CD14-positive monocyte (primary cell): ENCODE data around the gene SLC25A2. TPM values are rescaled to one million over a fixed set of nuclear protein-coding genes. Genes with fewer than 3 reads are reported as not detected.
A peak's percentile ranks its signal among the peaks of the same experiment; 100 is the strongest.

Source experiments
- DNase-seq, 3 donors: peaks; one replicate each; pipeline ENCODE4 v3.0.0-alpha.2; 2011 to 2022
- H2AFZ ChIP-seq: 2 replicates; pipeline ENCODE4 v1.6.0; 2012; ENCODE audit warnings: mild to moderate bottlenecking, low read depth, low read length, inconsistent platforms; ENCODE audit not compliant: insufficient read depth, poor library complexity, severe bottlenecking
- H3K27ac ChIP-seq, 2 donors: 1 replicate in 1 of 2; 2 replicates in 1 of 2; pipeline ENCODE4 v1.5.1; 2012 to 2013; ENCODE audit warnings: low read length in 2 of 2, control low read depth in 1 of 2, inconsistent platforms in 1 of 2, low read depth in 1 of 2, mild to moderate bottlenecking in 1 of 2
- H3K27me3 ChIP-seq, 2 donors: one replicate each; pipeline versions ENCODE4 v1.6.0 to v1.6.1; 2011 to 2013; ENCODE audit warnings: low read length in 2 of 2; ENCODE audit not compliant: control insufficient read depth in 2 of 2, insufficient read depth in 2 of 2
- H3K36me3 ChIP-seq, 2 donors: replicated peaks in 1 of 2; 1 replicate in 1 of 2; 2 replicates in 1 of 2; pipeline versions ENCODE4 v1.5.1 to v1.6.1; 2012 to 2013; ENCODE audit warnings: low read length in 2 of 2, control low read depth in 1 of 2, inconsistent platforms in 1 of 2, mild to moderate bottlenecking in 1 of 2; ENCODE audit not compliant: insufficient read depth in 2 of 2, control insufficient read depth in 1 of 2
- H3K4me1 ChIP-seq, 2 donors: 1 replicate in 1 of 2; 2 replicates in 1 of 2; pipeline versions ENCODE4 v1.5.1 to v1.6.1; 2012 to 2013; ENCODE audit warnings: low read length in 2 of 2, control low read depth in 1 of 2, inconsistent platforms in 1 of 2, mild to moderate bottlenecking in 1 of 2, moderate library complexity in 1 of 2; ENCODE audit not compliant: insufficient read depth in 2 of 2, control insufficient read depth in 1 of 2
- H3K4me2 ChIP-seq: replicated peaks from 2 replicates; pipeline ENCODE3; 2012; ENCODE audit warnings: low read length, moderate library complexity, mild to moderate bottlenecking; ENCODE audit not compliant: poor library complexity, severe bottlenecking; ENCODE audit errors: extremely low read depth
- H3K4me3 ChIP-seq, 3 experiments: fragments of 200-600 bp in 1 of 3; sonication (generic) in 1 of 3; replicated peaks in 1 of 3; 1 replicate in 2 of 3; 2 replicates in 1 of 3; pipeline ENCODE4 v1.5.1; 2011 to 2013; ENCODE audit warnings: low read length in 3 of 3, mild to moderate bottlenecking in 3 of 3, control low read depth in 2 of 3, low read depth in 2 of 3, inconsistent platforms in 1 of 3, moderate library complexity in 1 of 3
- H3K79me2 ChIP-seq: 2 replicates; pipeline ENCODE4 v1.6.0; 2012; ENCODE audit warnings: mild to moderate bottlenecking, control low read depth, inconsistent platforms, low read length, moderate library complexity; ENCODE audit not compliant: insufficient read depth
- H3K9ac ChIP-seq: 2 replicates; pipeline ENCODE4 v1.6.0; 2017; ENCODE audit warnings: low read length, mild to moderate bottlenecking; ENCODE audit not compliant: insufficient read depth, poor library complexity, severe bottlenecking
- H3K9me3 ChIP-seq, 2 donors: replicated peaks in 1 of 2; 1 replicate in 1 of 2; 2 replicates in 1 of 2; pipeline versions ENCODE4 v1.5.1 to v1.6.1; 2012 to 2013; ENCODE audit warnings: low read length in 2 of 2, control low read depth in 1 of 2; ENCODE audit not compliant: control insufficient read depth in 1 of 2, insufficient read depth in 1 of 2
- H4K20me1 ChIP-seq: 2 replicates; pipeline ENCODE4 v1.6.0; 2012; ENCODE audit warnings: mild to moderate bottlenecking, low read length, control low read depth, moderate library complexity; ENCODE audit not compliant: insufficient read depth
- H3K27ac Mint-ChIP-seq, 7 donors: one replicate each; pipeline ENCODE4 v1.8.0; 2020; ENCODE audit warnings: mild to moderate bottlenecking in 7 of 7, mixed read lengths in 7 of 7, moderate library complexity in 6 of 7, inconsistent platforms in 2 of 7
- H3K27me3 Mint-ChIP-seq, 3 donors: one replicate each; pipeline ENCODE4 v1.8.0; 2021 to 2022; ENCODE audit warnings: low read depth in 3 of 3, mild to moderate bottlenecking in 3 of 3, mixed read lengths in 3 of 3, moderate library complexity in 3 of 3, inconsistent platforms in 1 of 3
- H3K36me3 Mint-ChIP-seq, 2 donors: one replicate each; pipeline ENCODE4 v1.8.0; 2020; ENCODE audit warnings: mixed read lengths in 2 of 2, inconsistent platforms in 1 of 2, mild to moderate bottlenecking in 1 of 2
- H3K4me1 Mint-ChIP-seq: one replicate; pipeline ENCODE4 v1.8.0; 2020; ENCODE audit warnings: mild to moderate bottlenecking, mixed read lengths
- H3K4me3 Mint-ChIP-seq, 2 donors: one replicate each; pipeline ENCODE4 v1.8.0; 2020; ENCODE audit warnings: mild to moderate bottlenecking in 2 of 2, mixed read lengths in 2 of 2, moderate library complexity in 1 of 2
- H3K9me3 Mint-ChIP-seq, 7 donors: one replicate each; pipeline ENCODE4 v1.8.0; 2020 to 2022; ENCODE audit warnings: mixed read lengths in 7 of 7, mild to moderate bottlenecking in 6 of 7, moderate library complexity in 6 of 7, inconsistent platforms in 2 of 7
- CTCF ChIP-seq: fragments of 200-600 bp; IDR thresholded peaks from one replicate; pipeline ENCODE4 v1.8.0; 2022; ENCODE audit warnings: antibody characterized with exemption, mild to moderate bottlenecking
- WGBS: methylation state at CpG from one replicate; pipeline ENCODE4 v1.1.5; 2013; ENCODE audit warnings: missing lambda C conversion rate; ENCODE audit not compliant: insufficient coverage; 5-methylcytosine and 5-hydroxymethylcytosine counted together
- intact Hi-C, 2 donors: fragments of 100-400 bp; cut with micrococcal nuclease; formaldehyde crosslinking; loops; one replicate each; pipeline versions ENCODE4 v1.15.0 to v1.15.1; 2023
- polyA plus RNA-seq, 3 donors: library from polyadenylated mRNA; depleted of rRNA in 1 of 3; unstranded in 2 of 3; stranded (reverse) in 1 of 3; fragments of 300-500 nt in 2 of 3; fragments of >200 nt in 1 of 3; fragmentation: Illumina TruSeq in 2 of 3; gene quantifications; 1 replicate in 2 of 3; 2 replicates in 1 of 3; pipeline ENCODE4 v1.2.3, GENCODE V29; 2012 to 2021

The SLC25A2 gene
- polyA plus RNA-seq, 3 donors = not detected

- H3K4me2 ChIP-seq = peak within 1 kb of the TSS; percentile 74
- H3K4me1 Mint-ChIP-seq = peaks cover 16% of the 10 kb centered on the region
- peaks cover 40 to 87% (median 81%) of the 10 kb centered on the region in 7 donors for H3K9me3 Mint-ChIP-seq
- H3K27ac Mint-ChIP-seq = peak within 1 kb of the TSS; percentile 98 to 100 (median 98)
- intact Hi-C loops = loop anchor here in 1 of 2 donors (2.0 to 5.0 kb wide), 2 partner anchors 202 to 244 kb away; no protein-coding TSS in a partner anchor
- H2AFZ ChIP-seq = peak within 1 kb of the TSS; percentile 96
- TF ChIP-seq CTCF = peak; percentile 87
- H4K20me1 ChIP-seq = no peaks in the 10 kb centered on the region
- peaks cover 0 to 2% of the 10 kb centered on the region in 2 donors for H3K27me3 ChIP-seq
- peak; percentile 89 to 91 (median 91) for DNase-seq
- peak within 1 kb of the TSS; percentile 92 to 95 for H3K27ac ChIP-seq
- peaks cover 16% of the 10 kb centered on the region for H3K79me2 ChIP-seq
- peaks cover 14 to 34% of the 10 kb centered on the region in 2 donors for H3K36me3 Mint-ChIP-seq
- peaks cover 0 to 20% of the 10 kb centered on the region in 2 donors for H3K36me3 ChIP-seq
- peaks cover 11 to 16% of the 10 kb centered on the region in 2 donors for H3K4me1 ChIP-seq
- H3K4me3 Mint-ChIP-seq = peak within 1 kb of the TSS; percentile 89 to 96
- H3K9ac ChIP-seq = peak within 1 kb of the TSS; percentile 79
- peak within 1 kb of the TSS; percentile 79 to 92 (median 86) for H3K4me3 ChIP-seq
- 2% methylated on average over 61 of the region's 67 CpGs for WGBS
- H3K9me3 ChIP-seq = peaks cover 57 to 83% of the 10 kb centered on the region in 2 donors
- H3K27me3 Mint-ChIP-seq = peaks cover 2 to 6% (median 5%) of the 10 kb centered on the region in 3 donors
Measured at GRCh38 chr5:141320225-141321169, 16.6 kb upstream of the SLC25A2 start, which contains the start of gene TAF7. Gene TAF7, minus strand, starts transcription at chr5:141320784. Its CDS starts 740 bp downstream, at chr5:141320044.

DNA sequence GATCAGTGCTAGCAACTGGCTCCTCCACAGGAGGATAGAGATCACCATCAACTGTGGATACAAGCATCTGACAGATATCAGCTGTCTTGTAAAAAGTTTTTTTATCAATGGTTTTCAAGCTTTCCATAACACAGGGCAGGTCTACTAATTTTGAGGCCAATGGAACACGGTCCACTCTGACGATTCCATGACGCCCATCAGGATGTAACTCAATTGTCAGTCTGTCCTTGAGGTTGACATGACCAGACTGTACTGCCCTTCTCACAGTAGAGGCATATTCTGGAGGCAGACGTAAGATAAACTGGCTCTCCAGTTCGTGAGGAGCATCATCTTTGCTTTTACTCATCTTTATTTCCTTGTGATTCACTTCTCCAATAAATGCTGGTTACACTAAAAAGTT lies 15.8 kb upstream of the SLC25A2 start:
- no peak for TF ChIP-seq CTCF
- Histone ChIP-seq H3K4me2 (peak overlapping the region; percentile 74), H3K79me2 (peaks cover 16% of the 10 kb centered on the region), H3K4me1 (peaks cover 11 to 16% of the 10 kb centered on the region in 2 donors), H3K9me3 (peaks cover 62 to 87% of the 10 kb centered on the region in 2 donors), H4K20me1 (no peaks in the 10 kb centered on the region), H3K27ac (peak overlapping the region in 1 of 2 donors; percentile 92), H3K4me3 (peak overlapping the region in 2 of 3 experiments; percentile 79 to 92), H2AFZ (no peak overlapping the region), H3K36me3 (peaks cover 0 to 20% of the 10 kb centered on the region in 2 donors), H3K9ac (no peak overlapping the region), H3K27me3 (peaks cover 0 to 2% of the 10 kb centered on the region in 2 donors)
- Mint-ChIP-seq H3K4me3 (peak overlapping the region; percentile 89 to 96), H3K27ac (peak overlapping the region in 2 of 7 donors; percentile 98 to 99), H3K27me3 (peaks cover 2 to 6% (median 5%) of the 10 kb centered on the region in 3 donors), H3K9me3 (peaks cover 48 to 92% (median 87%) of the 10 kb centered on the region in 7 donors), H3K4me1 (peaks cover 16% of the 10 kb centered on the region), H3K36me3 (peaks cover 14 to 34% of the 10 kb centered on the region in 2 donors)
- intact Hi-C loops = loop anchor here in 1 of 2 donors (2.0 to 5.0 kb wide), 2 partner anchors 203 to 245 kb away; no protein-coding TSS in a partner anchor
- WGBS = 93% methylated on average over 4 of the region's 5 CpGs
- DNase-seq = no peak
